ENCODE results near the gene LAPTM5.

DNA sequence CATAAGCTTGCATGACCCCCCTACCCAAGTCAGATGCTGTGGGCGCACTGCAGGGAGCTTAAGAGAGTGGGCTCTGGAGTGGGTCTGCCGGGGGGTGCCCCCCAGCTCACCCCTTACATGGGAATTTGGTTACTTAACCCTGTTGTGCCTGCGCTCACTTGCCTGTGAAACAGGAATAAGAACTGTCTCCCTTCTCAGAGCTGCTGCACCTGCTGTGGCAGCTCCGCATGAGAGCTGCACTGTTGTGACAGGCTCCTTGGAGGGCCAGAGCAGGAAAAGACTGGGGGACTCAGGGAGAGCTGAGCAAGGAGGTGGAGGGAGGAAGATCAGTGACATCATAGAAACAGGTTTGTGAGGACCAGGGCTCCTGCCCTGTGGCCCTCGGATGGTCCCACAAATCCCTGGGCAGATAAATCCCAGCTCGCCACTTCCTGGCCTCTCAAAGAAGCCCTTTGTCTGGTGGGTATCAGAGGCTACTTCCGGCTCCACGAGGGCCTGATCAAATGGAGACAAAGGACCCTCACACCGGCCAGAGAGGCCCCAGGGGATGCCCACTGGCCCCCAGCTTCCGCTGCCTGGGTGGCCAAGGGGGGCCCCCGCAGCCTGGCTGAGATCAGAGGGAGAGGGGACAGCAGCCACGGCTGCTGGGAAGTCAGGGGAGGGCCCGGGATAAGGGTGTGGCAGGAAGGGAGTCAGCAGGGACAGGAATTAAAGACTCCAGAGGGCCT, 28.9 kb upstream of the LAPTM5 start:
- no peak for TF ChIP-seq POLR2AphosphoS5 (IDR thresholded peaks at IDR 0.05; ENCODE audit: low read depth, low read length)
- TF ChIP-seq, protein P1, sequence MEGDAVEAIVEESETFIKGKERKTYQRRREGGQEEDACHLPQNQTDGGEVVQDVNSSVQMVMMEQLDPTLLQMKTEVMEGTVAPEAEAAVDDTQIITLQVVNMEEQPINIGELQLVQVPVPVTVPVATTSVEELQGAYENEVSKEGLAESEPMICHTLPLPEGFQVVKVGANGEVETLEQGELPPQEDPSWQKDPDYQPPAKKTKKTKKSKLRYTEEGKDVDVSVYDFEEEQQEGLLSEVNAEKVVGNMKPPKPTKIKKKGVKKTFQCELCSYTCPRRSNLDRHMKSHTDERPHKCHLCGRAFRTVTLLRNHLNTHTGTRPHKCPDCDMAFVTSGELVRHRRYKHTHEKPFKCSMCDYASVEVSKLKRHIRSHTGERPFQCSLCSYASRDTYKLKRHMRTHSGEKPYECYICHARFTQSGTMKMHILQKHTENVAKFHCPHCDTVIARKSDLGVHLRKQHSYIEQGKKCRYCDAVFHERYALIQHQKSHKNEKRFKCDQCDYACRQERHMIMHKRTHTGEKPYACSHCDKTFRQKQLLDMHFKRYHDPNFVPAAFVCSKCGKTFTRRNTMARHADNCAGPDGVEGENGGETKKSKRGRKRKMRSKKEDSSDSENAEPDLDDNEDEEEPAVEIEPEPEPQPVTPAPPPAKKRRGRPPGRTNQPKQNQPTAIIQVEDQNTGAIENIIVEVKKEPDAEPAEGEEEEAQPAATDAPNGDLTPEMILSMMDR (IDR thresholded peaks at IDR 0.05 in 2 of 3, conservative IDR thresholded peaks at IDR 0.05 in 1 of 3; ENCODE audit: borderline replicate concordance in 1 of 3, insufficient read depth in 1 of 3, low read depth in 2 of 3, low read length in 2 of 3) = no peak
- no peak for TF ChIP-seq YY1 (IDR thresholded peaks at IDR 0.05; ENCODE audit: extremely low read depth, insufficient replicate concordance, low read depth, low read length)
- no peak for TF ChIP-seq SRF (IDR thresholded peaks at IDR 0.05; ENCODE audit: low read depth)
- TF ChIP-seq EZH2 (IDR thresholded peaks at IDR 0.05) = no peak
- no peak for TF ChIP-seq EGR1 (IDR thresholded peaks at IDR 0.05; ENCODE audit: low read depth)
- no peak for TF ChIP-seq POLR2A (IDR thresholded peaks at IDR 0.05; ENCODE audit: borderline replicate concordance, extremely low read depth, insufficient read depth, insufficient read length)
- TF ChIP-seq, protein P2, sequence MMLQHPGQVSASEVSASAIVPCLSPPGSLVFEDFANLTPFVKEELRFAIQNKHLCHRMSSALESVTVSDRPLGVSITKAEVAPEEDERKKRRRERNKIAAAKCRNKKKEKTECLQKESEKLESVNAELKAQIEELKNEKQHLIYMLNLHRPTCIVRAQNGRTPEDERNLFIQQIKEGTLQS (IDR thresholded peaks at IDR 0.05) = no peak
- no peak for TF ChIP-seq CBX3 (IDR thresholded peaks at IDR 0.05; ENCODE audit: low read depth)
- TF ChIP-seq SP1 (IDR thresholded peaks at IDR 0.05; ENCODE audit: low read depth) = no peak
- no peak for TF ChIP-seq JUND (IDR thresholded peaks at IDR 0.05)
- TF ChIP-seq RAD21 (IDR thresholded peaks at IDR 0.05; ENCODE audit: low read depth) = no peak

All from HCT116 (cell line).